Panc1 (cell line): Measurements from ENCODE around the gene CDO1. TPM values are rescaled to one million over a fixed set of nuclear protein-coding genes. Genes with fewer than 3 reads are reported as not detected.

Source experiments
- ATAC-seq: fragments of 200-7000 bp; cut with Tn5 transposase; 2 replicates; pipeline ENCODE4 v1.9.1; 2020; ENCODE audit warnings: mild to moderate bottlenecking, moderate library complexity
- BruUV-seq: library from RNA; stranded (reverse); fragments of 400-500 nt; replicated peaks from 2 replicates; lab custom pipeline; 2021; lab: Mats Ljungman, UMichigan
- CTCF ChIA-PET: fragments of 300-600 bp; sonication (Branson Sonifier 250); formaldehyde crosslinking; loops from one replicate; lab custom pipeline; 2022; ENCODE audit warnings: antibody characterized with exemption; lab: Charles Lee
- POLR2A ChIA-PET: fragments of 300-600 bp; sonication (Branson Sonifier 250); formaldehyde crosslinking; loops from one replicate; lab custom pipeline; 2022; ENCODE audit warnings: antibody characterized with exemption; lab: Charles Lee
- DNase-seq: peaks from one replicate; pipeline ENCODE4 v3.0.0-alpha.2; 2010; ENCODE audit warnings: low read depth, low spot score
- H3K27ac ChIP-seq: 2 replicates; pipeline ENCODE4 v1.5.1; 2011; ENCODE audit warnings: mild to moderate bottlenecking, low read length, inconsistent platforms
- H3K27me3 ChIP-seq: fragments of 200-500 bp; sonication (Bioruptor generic); 2 replicates; pipeline ENCODE4 v1.6.0; 2014; ENCODE audit warnings: low read length, inconsistent platforms; ENCODE audit not compliant: control insufficient read depth, insufficient read depth
- H3K36me3 ChIP-seq: fragments of 200-500 bp; sonication (Bioruptor generic); 2 replicates; pipeline ENCODE4 v1.5.1; 2014; ENCODE audit warnings: inconsistent platforms, mild to moderate bottlenecking, low read length, moderate library complexity; ENCODE audit not compliant: control insufficient read depth, insufficient read depth
- H3K4me1 ChIP-seq: 2 replicates; pipeline ENCODE4 v1.5.1; 2011; ENCODE audit warnings: inconsistent platforms, mild to moderate bottlenecking, low read length, moderate library complexity; ENCODE audit not compliant: control insufficient read depth, insufficient read depth
- H3K4me3 ChIP-seq, 2 experiments: 2 replicates each; pipeline ENCODE4 v1.5.1; 2011 to 2012; ENCODE audit warnings: low read depth in 2 of 2, low read length in 2 of 2, mild to moderate bottlenecking in 2 of 2, inconsistent platforms in 1 of 2, moderate library complexity in 1 of 2
- H3K9me3 ChIP-seq: fragments of 200-500 bp; sonication (Bioruptor generic); 2 replicates; pipeline ENCODE4 v1.5.1; 2014; ENCODE audit warnings: low read depth, mild to moderate bottlenecking, inconsistent platforms, low read length, moderate library complexity; ENCODE audit not compliant: control insufficient read depth, insufficient read depth
- POLR2AphosphoS5 ChIP-seq: IDR thresholded peaks from 2 replicates; pipeline ENCODE4 v1.6.1; 2012; ENCODE audit warnings: mild to moderate bottlenecking, low read depth, low read length, moderate library complexity
- SIN3A ChIP-seq: IDR thresholded peaks from 2 replicates; pipeline ENCODE4 v1.6.1; 2012; ENCODE audit warnings: low read depth, mild to moderate bottlenecking, low read length, moderate library complexity, borderline replicate concordance; ENCODE audit not compliant: insufficient read depth
- TCF7L2 ChIP-seq: IDR thresholded peaks from 2 replicates; pipeline ENCODE4 v1.6.1; 2011; ENCODE audit warnings: mild to moderate bottlenecking, low read depth, low read length, inconsistent platforms
- in situ Hi-C: cut with HindIII; loops from 2 replicates; pipeline ENCODE4 v1.10.0; 2016; ENCODE audit warnings: low sequenced_read_pairs, low pct_unique_long_range_greater_than_20kb
- intact Hi-C: fragments of 100-400 bp; cut with micrococcal nuclease; formaldehyde crosslinking; loops from one replicate; pipeline ENCODE4 v1.10.0; 2022; ENCODE audit not compliant: unreplicated experiment
- total RNA-seq: library from RNA; stranded (reverse); gene quantifications from one replicate; pipeline ENCODE4 v1.2.1, GENCODE V29; 2021; ENCODE audit not compliant: unreplicated experiment
- TF ChIP-seq, protein P1 (sequence below): fragments of 450-650 bp; IDR thresholded peaks from 2 replicates; pipeline ENCODE4 v1.5.1; 2017; ENCODE audit warnings: mild to moderate bottlenecking
- TF ChIP-seq, protein P2 (sequence below), 2 experiments: IDR thresholded peaks; 2 replicates each; pipeline ENCODE4 v1.6.1; 2011 to 2012; ENCODE audit warnings: low read depth in 2 of 2, control low read depth in 1 of 2, low read length in 1 of 2, mild to moderate bottlenecking in 1 of 2, moderate library complexity in 1 of 2; ENCODE audit not compliant: insufficient read depth in 1 of 2

CDO1 gene
- total RNA-seq, 1 experiment from 2014 or later = not detected

DNA sequence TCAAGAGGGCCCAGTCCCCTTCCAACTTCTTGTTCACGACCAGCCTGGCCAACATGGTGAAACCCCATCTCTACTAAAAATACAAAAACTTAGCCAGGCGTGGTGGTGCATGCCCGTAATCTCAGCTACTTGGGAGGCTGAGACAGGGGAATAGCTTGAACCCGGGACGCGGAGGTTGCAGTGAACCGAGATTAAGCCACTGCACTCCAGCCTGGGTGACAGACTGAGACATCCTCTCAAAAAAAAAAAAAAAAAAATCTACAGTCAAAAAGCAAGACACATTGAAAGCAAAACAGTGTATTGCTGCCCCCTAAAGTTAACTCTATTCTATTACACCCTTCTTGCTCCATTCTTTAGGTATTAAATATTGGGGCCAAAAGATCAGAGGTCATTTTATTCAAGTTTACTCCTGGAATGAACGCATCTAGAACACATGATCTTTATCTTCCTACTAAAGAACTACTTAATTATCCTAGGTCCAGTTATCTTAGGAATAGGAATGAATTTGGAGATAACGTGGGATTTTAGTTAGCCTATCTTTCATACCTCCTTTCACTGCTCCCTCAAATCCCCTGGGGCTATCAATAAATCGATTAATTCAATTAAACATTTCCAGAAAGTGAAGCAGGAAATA, 22.5 kb upstream of the CDO1 start:
- ATAC-seq (no peak), DNase-seq (no peak)
- H3K27me3 ChIP-seq = no peaks in the 10 kb centered on the region
- H3K9me3 ChIP-seq = no peaks in the 10 kb centered on the region
- BruUV-seq = no TSS peak
- TF ChIP-seq SIN3A (no peak), TCF7L2 (no peak)
- TF ChIP-seq, protein P1, sequence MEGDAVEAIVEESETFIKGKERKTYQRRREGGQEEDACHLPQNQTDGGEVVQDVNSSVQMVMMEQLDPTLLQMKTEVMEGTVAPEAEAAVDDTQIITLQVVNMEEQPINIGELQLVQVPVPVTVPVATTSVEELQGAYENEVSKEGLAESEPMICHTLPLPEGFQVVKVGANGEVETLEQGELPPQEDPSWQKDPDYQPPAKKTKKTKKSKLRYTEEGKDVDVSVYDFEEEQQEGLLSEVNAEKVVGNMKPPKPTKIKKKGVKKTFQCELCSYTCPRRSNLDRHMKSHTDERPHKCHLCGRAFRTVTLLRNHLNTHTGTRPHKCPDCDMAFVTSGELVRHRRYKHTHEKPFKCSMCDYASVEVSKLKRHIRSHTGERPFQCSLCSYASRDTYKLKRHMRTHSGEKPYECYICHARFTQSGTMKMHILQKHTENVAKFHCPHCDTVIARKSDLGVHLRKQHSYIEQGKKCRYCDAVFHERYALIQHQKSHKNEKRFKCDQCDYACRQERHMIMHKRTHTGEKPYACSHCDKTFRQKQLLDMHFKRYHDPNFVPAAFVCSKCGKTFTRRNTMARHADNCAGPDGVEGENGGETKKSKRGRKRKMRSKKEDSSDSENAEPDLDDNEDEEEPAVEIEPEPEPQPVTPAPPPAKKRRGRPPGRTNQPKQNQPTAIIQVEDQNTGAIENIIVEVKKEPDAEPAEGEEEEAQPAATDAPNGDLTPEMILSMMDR = peak; percentile 72
- peak overlapping the region; percentile 82 to 98; a peak in 3 of 4 replicates for H3K4me3 ChIP-seq
- ChIA-PET POLR2A (no interaction called here), CTCF (interaction anchor here (0.7 kb wide), 1 partner anchor 10 kb away, joined by 7 read pairs; no protein-coding TSS in a partner anchor)
- in situ Hi-C loops (no loop called here), intact Hi-C loops (no loop called here)
- peak overlapping the region; percentile 97; the same call in 1 of the 2 replicates for H3K27ac ChIP-seq
- peaks cover 19% of the 10 kb centered on the region for H3K4me1 ChIP-seq
- H3K36me3 ChIP-seq = peaks cover 54% of the 10 kb centered on the region

DNA sequence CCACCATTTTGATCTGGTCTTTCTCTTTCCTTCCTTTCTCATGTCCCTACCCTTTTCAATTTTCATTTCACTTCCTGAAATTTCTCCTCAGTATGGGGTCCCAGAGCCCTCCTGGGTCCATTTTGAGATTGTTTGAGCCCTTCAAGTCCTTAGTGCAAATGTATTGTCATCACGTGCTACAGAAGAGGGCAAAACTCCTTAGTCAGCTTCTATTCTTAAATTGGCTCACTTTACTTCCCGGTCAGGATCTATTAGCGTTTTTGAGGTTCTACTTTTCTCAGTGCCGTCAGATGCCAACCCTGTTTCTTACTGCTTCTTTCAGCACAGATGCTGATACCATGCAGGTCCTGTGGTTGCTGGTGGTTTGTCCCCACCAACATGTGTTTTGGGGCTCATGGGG, 19.0 kb upstream of the CDO1 start:
- BruUV-seq = no TSS peak

More for the DNA sequence above, 19.0 kb upstream of the CDO1 start:
- TF ChIP-seq, protein P2, sequence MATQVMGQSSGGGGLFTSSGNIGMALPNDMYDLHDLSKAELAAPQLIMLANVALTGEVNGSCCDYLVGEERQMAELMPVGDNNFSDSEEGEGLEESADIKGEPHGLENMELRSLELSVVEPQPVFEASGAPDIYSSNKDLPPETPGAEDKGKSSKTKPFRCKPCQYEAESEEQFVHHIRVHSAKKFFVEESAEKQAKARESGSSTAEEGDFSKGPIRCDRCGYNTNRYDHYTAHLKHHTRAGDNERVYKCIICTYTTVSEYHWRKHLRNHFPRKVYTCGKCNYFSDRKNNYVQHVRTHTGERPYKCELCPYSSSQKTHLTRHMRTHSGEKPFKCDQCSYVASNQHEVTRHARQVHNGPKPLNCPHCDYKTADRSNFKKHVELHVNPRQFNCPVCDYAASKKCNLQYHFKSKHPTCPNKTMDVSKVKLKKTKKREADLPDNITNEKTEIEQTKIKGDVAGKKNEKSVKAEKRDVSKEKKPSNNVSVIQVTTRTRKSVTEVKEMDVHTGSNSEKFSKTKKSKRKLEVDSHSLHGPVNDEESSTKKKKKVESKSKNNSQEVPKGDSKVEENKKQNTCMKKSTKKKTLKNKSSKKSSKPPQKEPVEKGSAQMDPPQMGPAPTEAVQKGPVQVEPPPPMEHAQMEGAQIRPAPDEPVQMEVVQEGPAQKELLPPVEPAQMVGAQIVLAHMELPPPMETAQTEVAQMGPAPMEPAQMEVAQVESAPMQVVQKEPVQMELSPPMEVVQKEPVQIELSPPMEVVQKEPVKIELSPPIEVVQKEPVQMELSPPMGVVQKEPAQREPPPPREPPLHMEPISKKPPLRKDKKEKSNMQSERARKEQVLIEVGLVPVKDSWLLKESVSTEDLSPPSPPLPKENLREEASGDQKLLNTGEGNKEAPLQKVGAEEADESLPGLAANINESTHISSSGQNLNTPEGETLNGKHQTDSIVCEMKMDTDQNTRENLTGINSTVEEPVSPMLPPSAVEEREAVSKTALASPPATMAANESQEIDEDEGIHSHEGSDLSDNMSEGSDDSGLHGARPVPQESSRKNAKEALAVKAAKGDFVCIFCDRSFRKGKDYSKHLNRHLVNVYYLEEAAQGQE (IDR thresholded peaks at IDR 0.05; ENCODE audit: insufficient read depth in 1 of 2, low read depth in 2 of 2, low read length in 1 of 2) = no peak
- TF ChIP-seq, protein P1 = no peak
- no peak for TF ChIP-seq TCF7L2
- TF ChIP-seq POLR2AphosphoS5 = no peak
- no peak for TF ChIP-seq SIN3A
- ChIA-PET POLR2A (no interaction called here), CTCF (no interaction called here)
- intact Hi-C loops = no loop called here
- H3K27ac ChIP-seq = no peak overlapping the region
- in situ Hi-C loops = no loop called here
- DNase-seq (no peak), ATAC-seq (no peak)
- no peaks in the 10 kb centered on the region for H3K27me3 ChIP-seq
- H3K4me1 ChIP-seq = peaks cover 9% of the 10 kb centered on the region
- no peak overlapping the region for H3K4me3 ChIP-seq
- H3K36me3 ChIP-seq = peaks cover 69% of the 10 kb centered on the region
- H3K9me3 ChIP-seq = no peaks in the 10 kb centered on the region
